ENCODE data around the gene LRRC26.

- TF ChIP-seq CTCF (conservative IDR thresholded peaks at IDR 0.05; ENCODE audit: low read depth, low read length) (no peak), EZH2 (IDR thresholded peaks at IDR 0.05; ENCODE audit: borderline replicate concordance, low read depth, low read length, poor library complexity, severe bottlenecking) (no peak)
Observed at GRCh38 chr9:137149363-137149762, 20.5 kb downstream of the LRRC26 start.

All from A673 (cell line).